Sigmoid colon (tissue), 4 donors: ENCODE results near the gene ILKAP.

Experiments used
- CTCF ChIP-seq, 4 experiments: fragments of 450-650 bp in 3 of 4; fragments of 200-600 bp in 1 of 4; IDR thresholded peaks; one replicate each; pipeline ENCODE4 v1.5.1; 2016 to 2019; ENCODE audit warnings: antibody characterized with exemption in 4 of 4, mild to moderate bottlenecking in 3 of 4, moderate library complexity in 2 of 4
- EP300 ChIP-seq, 4 donors: sonication (generic); formaldehyde crosslinking; IDR thresholded peaks; one replicate each; pipeline ENCODE4 v1.6.1; 2017; ENCODE audit warnings: antibody characterized with exemption in 4 of 4
- POLR2A ChIP-seq, 2 donors: fragments of 450-650 bp; IDR thresholded peaks; one replicate each; pipeline ENCODE4 v1.6.1; 2016; ENCODE audit warnings: antibody characterized with exemption in 2 of 2, mild to moderate bottlenecking in 2 of 2, moderate library complexity in 2 of 2
- POLR2AphosphoS5 ChIP-seq, 4 donors: sonication (generic); formaldehyde crosslinking; IDR thresholded peaks; one replicate each; pipeline ENCODE4 v1.6.1; 2017; ENCODE audit warnings: antibody characterized with exemption in 4 of 4

- TF ChIP-seq CTCF (IDR thresholded peaks at IDR 0.05) (no peak), POLR2A (IDR thresholded peaks at IDR 0.05) (no peak), POLR2AphosphoS5 (IDR thresholded peaks at IDR 0.05) (no peak), EP300 (IDR thresholded peaks at IDR 0.05) (no peak)
Observed at GRCh38 chr2:238161291-238162051, 42.0 kb downstream of the ILKAP start.
